PC-3 (cell line): ENCODE results near the gene FLNC. TPM values are rescaled to one million over a fixed set of nuclear protein-coding genes. Genes with fewer than 3 reads are reported as not detected.

Experiments used
- ATAC-seq: fragments of 200-7000 bp; cut with Tn5 transposase; 2 replicates; pipeline ENCODE4 v1.9.1; 2020; ENCODE audit warnings: mild to moderate bottlenecking, moderate library complexity
- BruUV-seq: library from RNA; stranded (reverse); fragments of 400-500 nt; replicated peaks from 2 replicates; lab custom pipeline; 2021; lab: Mats Ljungman, UMichigan
- CTCF ChIA-PET: fragments of 300-600 bp; sonication (Branson Sonifier 250); formaldehyde crosslinking; loops from one replicate; lab custom pipeline; 2022; ENCODE audit warnings: antibody characterized with exemption; lab: Charles Lee
- POLR2A ChIA-PET: fragments of 300-600 bp; sonication (Branson Sonifier 250); formaldehyde crosslinking; loops from one replicate; lab custom pipeline; 2022; ENCODE audit warnings: antibody characterized with exemption; ENCODE audit not compliant: unreplicated experiment; lab: Charles Lee
- DNase-seq: peaks from one replicate; pipeline ENCODE4 v3.0.0-alpha.2; 2015
- H2AFZ ChIP-seq: fragments of 300-600 bp; sonication (generic); 2 replicates; pipeline ENCODE4 v1.6.0; 2016; ENCODE audit warnings: antibody characterized with exemption, low read length
- H3F3A ChIP-seq: fragments of 300-600 bp; sonication (generic); one replicate; pipeline ENCODE4 v1.6.0; 2017; ENCODE audit warnings: antibody characterized with exemption, low read length, control low read depth, mild to moderate bottlenecking; ENCODE audit not compliant: unreplicated experiment
- H3K27ac ChIP-seq: fragments of 300-600 bp; sonication (generic); 2 replicates; pipeline ENCODE4 v1.5.1; 2016; ENCODE audit warnings: mild to moderate bottlenecking, low read length
- H3K27me3 ChIP-seq: fragments of 300-600 bp; sonication (generic); 2 replicates; pipeline ENCODE4 v1.6.1; 2016; ENCODE audit warnings: low read length, mixed read lengths
- H3K36me3 ChIP-seq: fragments of 300-600 bp; sonication (generic); 2 replicates; pipeline ENCODE4 v1.6.1; 2016; ENCODE audit warnings: low read depth, mixed run types, low read length, mixed read lengths
- H3K4me1 ChIP-seq: fragments of 300-600 bp; sonication (generic); 2 replicates; pipeline ENCODE4 v1.5.1; 2016; ENCODE audit warnings: low read length; ENCODE audit not compliant: insufficient read depth
- H3K4me2 ChIP-seq: fragments of 300-600 bp; sonication (generic); 2 replicates; pipeline ENCODE4 v1.6.0; 2016; ENCODE audit warnings: low read length
- H3K4me3 ChIP-seq: fragments of 300-600 bp; sonication (generic); 2 replicates; pipeline ENCODE4 v1.5.1; 2016; ENCODE audit warnings: mild to moderate bottlenecking, low read length, mixed read lengths
- H3K79me2 ChIP-seq: fragments of 300-600 bp; sonication (generic); 2 replicates; pipeline ENCODE4 v1.6.1; 2017; ENCODE audit warnings: low read length, mixed read lengths
- H3K9ac ChIP-seq: fragments of 300-600 bp; sonication (generic); 2 replicates; pipeline ENCODE4 v1.6.0; 2016; ENCODE audit warnings: mild to moderate bottlenecking, low read length
- H3K9me2 ChIP-seq: fragments of 300-600 bp; sonication (generic); replicated peaks from 2 replicates; pipeline ENCODE4 v1.6.1; 2016; ENCODE audit warnings: mixed run types, low read length, mixed read lengths
- H3K9me3 ChIP-seq: fragments of 300-600 bp; sonication (generic); 2 replicates; pipeline ENCODE4 v1.6.1; 2016; ENCODE audit warnings: low read length, mixed read lengths
- H4K20me1 ChIP-seq: fragments of 300-600 bp; sonication (generic); 2 replicates; pipeline ENCODE4 v1.6.1; 2016; ENCODE audit warnings: low read length, mixed read lengths
- CTCF ChIP-seq: fragments of 300-600 bp; sonication (generic); conservative IDR thresholded peaks from 2 replicates; pipeline ENCODE4 v1.5.1; 2017; ENCODE audit warnings: antibody characterized with exemption, low read depth, mild to moderate bottlenecking, low read length
- EZH2 ChIP-seq: fragments of 300-600 bp; sonication (generic); IDR thresholded peaks from one replicate; pipeline ENCODE4 v1.6.1; 2017; ENCODE audit warnings: antibody characterized with exemption, mild to moderate bottlenecking, low read length; ENCODE audit not compliant: unreplicated experiment
- EZH2phosphoT487 ChIP-seq: fragments of 300-600 bp; sonication (generic); IDR thresholded peaks from 2 replicates; pipeline ENCODE4 v1.6.1; 2018; ENCODE audit warnings: mild to moderate bottlenecking, antibody characterized with exemption, low read length, borderline replicate concordance
- intact Hi-C: fragments of 100-400 bp; cut with micrococcal nuclease; formaldehyde crosslinking; loops from 2 replicates; pipeline ENCODE4 v1.9.0; 2023
- total RNA-seq: library from RNA; depleted of rRNA; stranded (reverse); fragments of >200 nt; gene quantifications from 2 replicates; pipeline ENCODE4 v1.2.3, GENCODE V29; 2014

Gene FLNC
- total RNA-seq, 1 experiment from 2014 or later = 88.7 TPM

DNA sequence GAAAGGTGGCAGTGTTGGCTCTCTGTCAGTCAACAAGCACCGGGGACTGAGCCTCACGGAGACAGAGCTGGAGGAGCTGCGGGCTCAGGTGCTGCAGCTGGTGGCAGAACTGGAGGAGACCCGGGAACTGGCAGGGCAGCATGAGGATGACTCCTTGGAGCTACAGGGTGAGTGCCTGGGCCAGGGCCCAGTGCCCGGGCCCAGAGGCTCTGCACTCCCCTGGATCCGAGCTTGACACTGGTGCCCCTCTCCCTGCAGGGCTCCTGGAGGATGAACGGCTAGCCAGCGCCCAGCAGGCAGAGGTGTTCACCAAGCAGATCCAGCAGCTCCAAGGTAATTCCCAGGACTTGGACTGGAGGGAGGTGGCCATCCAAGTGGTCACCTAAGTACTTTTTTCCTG, 35.8 kb upstream of the FLNC start:
- intact Hi-C loops = loop anchor here (5.0 kb wide), 1 partner anchor 88 kb away; no protein-coding TSS in a partner anchor
- DNase-seq = no peak
- H3K9ac ChIP-seq = no peak overlapping the region

GRCh38 chr7:128795129-128795528, 35.1 kb upstream of the FLNC start:
- no peaks in the 10 kb centered on the region for H4K20me1 ChIP-seq

More for the DNA sequence above, 35.8 kb upstream of the FLNC start:
- H3K4me2 ChIP-seq = no peak overlapping the region
- H3K36me3 ChIP-seq = no peaks in the 10 kb centered on the region
- H3K27me3 ChIP-seq = no peaks in the 10 kb centered on the region
- ATAC-seq = no peak
- no peak overlapping the region for H3K27ac ChIP-seq
- no peaks in the 10 kb centered on the region for H3F3A ChIP-seq
- POLR2A ChIA-PET = no interaction called here
- H2AFZ ChIP-seq = no peak overlapping the region
- H3K4me3 ChIP-seq = no peak overlapping the region
- no peaks in the 10 kb centered on the region for H3K9me3 ChIP-seq
- TF ChIP-seq EZH2 = no peak
- no peak for TF ChIP-seq EZH2phosphoT487
- TF ChIP-seq CTCF = no peak
- no peaks in the 10 kb centered on the region for H3K4me1 ChIP-seq
- H3K79me2 ChIP-seq = no peaks in the 10 kb centered on the region
- BruUV-seq = no TSS peak
- no peaks in the 10 kb centered on the region for H4K20me1 ChIP-seq
- H3K9me2 ChIP-seq = no peaks in the 10 kb centered on the region
- CTCF ChIA-PET = interaction anchor here (1.1 kb wide), 1 partner anchor 47 kb away, joined by 3 read pairs; no protein-coding TSS in a partner anchor

More at GRCh38 chr7:128795129-128795528, 35.1 kb upstream of the FLNC start:
- ATAC-seq = no peak
- ChIA-PET CTCF (no interaction called here), POLR2A (no interaction called here)
- Histone ChIP-seq H3K9ac (no peak overlapping the region), H3K9me3 (no peaks in the 10 kb centered on the region), H3K79me2 (no peaks in the 10 kb centered on the region), H3K36me3 (no peaks in the 10 kb centered on the region), H3K27me3 (no peaks in the 10 kb centered on the region), H3K4me3 (no peak overlapping the region), H3K4me2 (no peak overlapping the region), H3K27ac (no peak overlapping the region), H3F3A (no peaks in the 10 kb centered on the region), H3K4me1 (no peaks in the 10 kb centered on the region), H2AFZ (no peak overlapping the region), H3K9me2 (no peaks in the 10 kb centered on the region)
- BruUV-seq = no TSS peak
- intact Hi-C loops = no loop called here
- DNase-seq = no peak
- TF ChIP-seq EZH2phosphoT487 = no peak
- TF ChIP-seq CTCF = no peak
- no peak for TF ChIP-seq EZH2
